Stimulated activated CD8-positive, alpha-beta memory T cell treated with anti-CD3 and anti-CD28 coated beads, Interleukin-4, amount 100 ng/mL, for 4 hours (primary cell): Measurements from ENCODE around the gene PJA2.
"Not testable (repeated sequence)": the region's sequence is repeated elsewhere in the genome, so short reads cannot be mapped to it uniquely, and the experiment has no call there.

Source experiments
- DNase-seq, 2 donors: peaks; one replicate each; pipeline ENCODE4 v3.0.0-alpha.2; 2020; ENCODE audit warnings: low read depth in 2 of 2, low spot score in 1 of 2

PJA2 gene

GRCh38 chr5:109312695-109313094, 97.1 kb downstream of the PJA2 start:
- DNase-seq: no peak

DNA sequence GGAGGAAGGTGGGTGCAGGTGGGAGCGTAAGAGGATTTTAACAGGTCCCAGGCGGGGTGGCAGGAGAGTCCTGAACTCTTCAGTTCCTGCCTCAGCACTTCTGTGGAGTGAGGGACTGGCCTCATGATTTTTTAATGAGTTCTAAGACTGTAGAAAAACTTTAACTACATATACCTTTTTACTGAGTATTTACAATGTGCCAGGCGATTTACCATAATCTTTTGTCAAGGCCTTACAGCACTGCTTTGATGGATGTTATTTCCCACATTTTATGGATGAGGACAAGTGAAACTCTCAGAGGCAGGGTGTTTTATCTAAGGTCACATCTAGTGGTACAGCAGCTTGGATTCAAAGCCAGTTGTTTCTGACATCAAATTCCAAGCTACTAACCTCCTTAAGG, 99.5 kb downstream of the PJA2 start:
- DNase-seq: no peak

DNA sequence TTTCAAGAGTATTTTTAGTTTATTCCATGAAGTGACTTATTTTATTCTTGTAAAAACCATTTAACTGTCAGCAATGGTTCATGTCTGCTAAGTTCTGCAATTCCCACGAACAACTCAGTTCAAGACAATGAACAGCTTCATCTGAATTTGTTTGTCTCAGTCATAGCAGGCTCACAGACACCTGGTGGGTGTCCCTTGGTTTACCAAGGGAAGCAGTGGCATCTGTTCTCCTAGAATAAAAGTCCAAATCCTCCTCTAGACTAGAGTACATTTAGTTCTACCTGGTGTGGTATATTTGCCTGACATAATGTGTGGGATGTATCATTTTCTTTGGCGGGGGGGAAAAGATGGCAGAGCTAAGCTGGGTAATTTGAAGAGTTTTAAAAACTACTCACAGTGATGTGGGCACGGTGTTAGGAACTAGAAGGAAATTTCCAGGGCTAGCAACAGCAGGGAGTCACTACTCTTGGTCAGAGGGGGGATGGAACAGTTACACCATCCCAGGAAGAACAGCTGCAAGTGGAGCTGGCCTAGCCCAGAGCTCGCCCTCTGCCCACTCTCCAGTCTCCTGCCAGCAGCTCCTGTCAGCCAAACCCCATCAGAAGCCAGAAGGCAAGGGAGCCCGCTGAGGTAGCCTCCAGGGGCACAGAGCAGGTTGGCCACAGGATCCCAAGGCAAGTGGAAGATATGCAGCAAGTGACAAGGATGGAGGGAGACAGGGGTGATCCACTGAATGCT, 100.3 kb downstream of the PJA2 start:
- DNase-seq: no peak

GRCh38 chr5:109307951-109308350, 101.8 kb downstream of the PJA2 start:
- no peak for DNase-seq

DNA sequence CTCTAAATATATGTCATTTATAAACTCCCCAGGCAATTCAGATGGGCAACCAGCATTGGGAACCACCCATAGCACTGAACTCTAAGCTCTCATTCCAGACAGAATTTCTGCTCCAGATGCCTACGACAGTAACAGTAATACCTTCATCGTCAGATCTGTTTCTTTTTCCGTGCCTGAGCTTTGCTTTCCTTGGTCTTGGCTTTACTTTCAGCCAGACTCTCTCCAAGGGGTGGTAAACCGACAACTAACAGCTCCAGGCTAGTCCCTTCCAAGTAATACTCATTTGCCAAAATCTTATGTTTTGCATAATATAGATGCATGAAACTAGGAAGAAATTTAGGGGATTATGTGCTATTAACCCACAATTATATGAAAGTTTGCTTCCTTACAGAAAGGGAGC, 102.3 kb downstream of the PJA2 start:
- DNase-seq: no peak

DNA sequence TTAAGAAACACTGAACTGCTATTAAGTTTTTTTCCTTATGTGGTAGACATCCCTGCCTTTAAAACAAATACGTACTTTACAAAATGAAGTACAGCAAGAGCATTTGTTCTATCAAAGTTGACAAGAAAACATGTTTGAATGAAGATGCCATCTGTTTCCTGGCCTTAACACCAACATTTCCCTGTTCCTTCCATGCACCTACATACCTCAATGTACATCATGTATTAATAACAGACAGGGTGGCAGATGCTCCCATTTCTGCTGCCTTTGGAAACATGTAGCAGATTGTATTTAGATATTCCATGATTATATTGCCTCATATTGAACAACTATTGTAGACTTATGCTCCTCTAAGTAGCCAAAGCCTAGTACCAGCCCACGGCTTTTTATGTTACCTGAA, 104.4 kb downstream of the PJA2 start:
- DNase-seq: no peak

DNA sequence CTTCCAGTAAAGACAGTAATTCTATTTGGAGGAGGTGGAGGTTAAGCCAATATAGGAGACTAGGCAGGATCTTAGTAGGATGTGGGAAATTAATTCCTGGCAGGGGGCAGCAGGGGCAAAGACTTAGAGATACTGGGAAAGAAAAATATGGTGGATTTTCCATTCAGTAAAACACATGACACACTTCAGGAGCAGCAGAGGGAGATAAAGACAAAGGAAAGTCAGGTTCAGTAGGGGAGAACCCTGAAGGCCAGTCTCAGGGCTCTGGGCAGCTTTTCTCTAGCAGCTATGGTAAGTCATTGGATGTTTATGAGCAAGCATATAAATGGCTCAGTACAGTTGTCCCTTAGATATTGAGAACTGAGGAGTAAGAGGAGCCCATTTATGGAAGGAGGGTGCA, 105.5 kb downstream of the PJA2 start:
- no peak for DNase-seq

DNA sequence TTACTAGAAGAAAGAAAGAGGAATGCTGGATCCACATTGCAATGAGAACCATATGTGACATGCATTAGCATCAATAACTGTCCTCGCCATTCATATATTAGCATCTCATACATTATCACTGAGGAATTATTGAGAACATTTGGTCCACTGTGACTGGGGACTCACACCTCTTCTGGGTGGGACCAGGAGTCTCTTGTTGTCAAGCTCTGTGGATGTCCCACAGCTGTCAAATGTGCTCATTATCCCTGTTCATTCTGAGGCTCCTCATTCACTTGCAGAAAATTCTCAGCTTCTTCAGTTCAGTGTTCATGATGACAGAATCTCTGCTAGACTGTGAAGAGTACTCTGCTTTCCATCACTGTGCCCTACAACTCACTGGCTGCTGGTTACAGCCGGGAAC, 109.4 kb downstream of the PJA2 start:
- DNase-seq: no peak

DNA sequence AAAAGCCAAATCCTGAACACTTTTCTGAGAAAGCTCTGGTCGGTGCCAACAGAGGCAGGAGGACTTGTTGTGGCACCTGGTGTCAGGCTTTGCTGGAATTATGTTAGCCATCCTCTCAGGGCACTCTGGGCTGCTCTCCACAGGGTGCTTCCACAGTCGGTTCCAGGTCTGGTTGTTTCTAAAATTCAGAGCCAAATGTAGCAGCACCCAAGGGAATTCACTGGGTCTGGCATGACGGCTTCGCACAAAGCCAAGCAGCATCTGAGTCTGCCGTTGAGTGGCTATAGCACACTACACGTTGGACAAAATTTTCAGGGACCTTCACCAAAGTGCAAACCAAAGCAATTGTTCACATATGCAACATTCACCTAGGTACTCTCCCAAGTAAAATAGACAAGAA, 110.2 kb downstream of the PJA2 start:
- no peak for DNase-seq

- no peak for DNase-seq
Measured at GRCh38 chr5:109298794-109299193, 111.0 kb downstream of the PJA2 start.

DNA sequence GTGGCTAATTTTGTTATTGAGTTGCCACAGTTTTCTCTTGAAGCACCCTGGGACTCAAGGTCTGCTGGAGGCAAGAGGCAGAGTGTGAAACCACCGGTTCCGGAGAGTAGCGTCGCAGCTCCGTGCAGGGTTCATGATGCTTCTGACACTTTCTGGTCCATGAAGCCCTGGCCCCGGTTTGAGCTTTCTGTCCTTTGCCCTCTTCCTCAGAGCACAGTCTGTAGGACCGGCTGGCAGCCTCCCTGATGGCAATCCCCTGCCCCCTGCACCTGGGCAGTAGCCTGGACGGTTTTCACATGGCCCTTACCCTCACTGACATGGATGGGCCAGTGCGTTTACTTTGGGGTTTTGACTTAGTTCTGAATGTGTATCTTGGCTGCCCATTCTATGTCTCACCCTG, 111.9 kb downstream of the PJA2 start:
- no peak for DNase-seq

DNA sequence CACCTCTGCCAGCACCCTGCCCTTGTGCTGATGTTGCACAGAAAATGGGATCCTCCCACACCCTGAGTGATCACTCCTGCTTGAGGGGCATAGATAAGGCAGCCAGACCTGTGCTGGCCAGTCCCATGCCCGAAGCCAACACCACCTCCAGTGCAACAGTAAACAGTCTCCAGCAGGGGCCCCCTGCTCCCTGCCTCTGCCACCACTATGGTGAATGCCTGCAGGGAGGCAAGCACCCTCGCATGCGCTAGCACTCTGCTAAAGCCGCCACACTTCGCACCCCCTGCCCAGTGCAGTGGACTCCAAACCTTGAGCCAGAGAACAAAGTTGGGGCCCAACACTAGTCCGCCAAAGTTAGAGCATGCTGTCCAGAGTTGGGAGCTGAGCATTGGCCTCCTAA, 118.7 kb downstream of the PJA2 start:
- no peak for DNase-seq

DNA sequence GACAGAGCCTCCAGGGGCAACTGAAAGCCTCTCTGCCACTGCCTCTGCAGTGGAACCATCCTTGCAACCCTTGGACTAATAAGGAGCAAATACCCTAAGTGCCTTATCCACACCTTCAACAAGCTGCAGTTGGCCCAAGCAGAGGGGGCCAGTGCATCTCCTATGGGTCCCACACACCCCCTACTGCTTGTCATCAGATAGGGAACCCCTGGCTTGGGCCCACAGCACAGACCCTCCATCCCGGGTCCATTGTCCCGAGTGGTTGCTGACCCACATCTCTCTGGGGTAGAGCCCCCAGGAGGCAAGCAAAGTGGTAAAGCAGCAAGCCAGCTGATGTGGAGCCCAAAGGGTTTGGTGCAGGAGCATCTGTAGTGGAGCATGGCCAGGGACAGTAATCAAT, 119.5 kb downstream of the PJA2 start:
- no peak for DNase-seq

DNA sequence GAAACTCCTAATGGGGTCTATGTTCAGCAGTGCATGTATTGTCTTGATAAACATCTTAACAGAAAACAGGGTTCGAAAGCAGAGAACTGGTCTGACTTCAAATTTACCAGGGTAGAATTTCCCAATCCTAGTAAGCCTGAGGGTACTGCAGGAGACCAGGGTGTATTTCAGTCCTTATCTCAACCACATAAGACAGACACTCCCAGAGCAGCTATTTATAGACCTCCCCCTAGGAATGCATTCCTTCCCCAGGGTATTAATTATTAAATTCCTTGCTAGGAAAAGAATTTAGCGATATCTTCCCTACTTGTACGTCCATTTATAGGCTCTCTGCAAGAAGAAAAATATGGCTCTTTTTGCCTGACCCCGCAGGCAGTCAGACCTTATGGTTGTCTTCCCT, 123.1 kb downstream of the PJA2 start:
- not testable (repeated sequence) for DNase-seq
